Duodenal mucosa (tissue), 2 donors: ENCODE data around the gene TGFBR2.

Experiments
- H3K27ac ChIP-seq: one replicate; pipeline ENCODE4 v1.7.0; 2013; ENCODE audit warnings: low read depth, low read length
- H3K27me3 ChIP-seq, 2 donors: one replicate each; pipeline ENCODE4 v1.7.0; 2013; ENCODE audit warnings: low read length in 2 of 2, control low read depth in 1 of 2; ENCODE audit not compliant: insufficient read depth in 2 of 2, control insufficient read depth in 1 of 2
- H3K36me3 ChIP-seq, 2 donors: one replicate each; pipeline ENCODE4 v1.7.0; 2013; ENCODE audit warnings: low read length in 2 of 2, control low read depth in 1 of 2; ENCODE audit not compliant: insufficient read depth in 2 of 2, control insufficient read depth in 1 of 2
- H3K4me1 ChIP-seq, 2 donors: one replicate each; pipeline ENCODE4 v1.7.0; 2013; ENCODE audit warnings: low read length in 2 of 2, control low read depth in 1 of 2; ENCODE audit not compliant: insufficient read depth in 2 of 2, control insufficient read depth in 1 of 2
- H3K4me3 ChIP-seq, 2 donors: one replicate each; pipeline ENCODE4 v1.7.0; 2013; ENCODE audit warnings: low read length in 2 of 2, low read depth in 1 of 2
- H3K9ac ChIP-seq, 2 donors: one replicate each; pipeline ENCODE4 v1.7.0; 2013; ENCODE audit warnings: low read length in 2 of 2, low read depth in 1 of 2
- H3K9me3 ChIP-seq, 2 donors: one replicate each; pipeline ENCODE4 v1.7.0; 2013; ENCODE audit warnings: low read length in 2 of 2, control low read depth in 1 of 2; ENCODE audit not compliant: control insufficient read depth in 1 of 2

TGFBR2 gene

DNA sequence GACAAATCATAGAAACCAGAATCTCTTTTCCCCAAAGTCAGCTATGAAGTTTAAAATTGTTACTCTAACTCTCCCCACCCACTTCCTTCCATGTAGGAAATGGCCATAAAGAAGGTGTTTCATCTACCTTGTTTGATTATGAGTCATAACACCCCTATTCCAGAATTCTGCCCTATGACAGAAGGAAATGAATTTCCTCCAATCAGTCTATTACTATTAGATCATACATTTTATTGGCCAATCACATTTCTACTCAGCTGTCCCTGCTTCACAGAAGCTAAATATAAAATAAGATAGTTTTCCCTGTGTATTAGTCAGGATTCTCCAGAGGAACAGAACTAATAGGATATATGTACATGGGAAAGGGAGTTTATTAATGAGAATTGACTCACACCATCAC, 102.1 kb downstream of the TGFBR2 start:
- no peaks in the 10 kb centered on the region for H3K27me3 ChIP-seq
- H3K27ac ChIP-seq, result no peak overlapping the region
- peaks cover 0 to 1% of the 10 kb centered on the region in 2 donors for H3K9me3 ChIP-seq
- no peaks in the 10 kb centered on the region for H3K36me3 ChIP-seq
- H3K4me1 ChIP-seq, result no peaks in the 10 kb centered on the region
- no peak overlapping the region for H3K4me3 ChIP-seq
- H3K9ac ChIP-seq, result no peak overlapping the region

DNA sequence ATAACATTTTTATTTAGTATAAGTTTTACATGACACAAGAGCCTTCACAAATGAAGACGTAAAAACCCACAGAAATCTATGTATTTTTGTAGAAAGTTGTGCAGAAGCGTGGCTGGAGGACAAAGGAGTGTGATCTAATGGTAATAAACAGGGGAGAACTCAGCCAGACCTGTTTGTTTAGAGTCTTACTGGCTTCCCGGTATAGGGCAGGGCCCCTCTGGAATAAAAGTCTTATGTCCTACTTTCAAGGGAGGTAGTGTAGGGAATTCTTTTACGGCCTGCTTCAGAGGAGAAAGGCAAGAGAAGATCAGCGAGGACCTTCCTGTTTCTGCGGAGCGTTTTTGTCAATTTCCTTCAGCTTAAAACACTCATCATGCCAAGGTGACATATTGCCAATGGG, 103.6 kb downstream of the TGFBR2 start:
- Histone ChIP-seq H3K27ac (no peak overlapping the region), H3K4me1 (no peaks in the 10 kb centered on the region), H3K4me3 (no peak overlapping the region), H3K9ac (no peak overlapping the region), H3K9me3 (no peaks in the 10 kb centered on the region), H3K36me3 (no peaks in the 10 kb centered on the region), H3K27me3 (no peaks in the 10 kb centered on the region)

DNA sequence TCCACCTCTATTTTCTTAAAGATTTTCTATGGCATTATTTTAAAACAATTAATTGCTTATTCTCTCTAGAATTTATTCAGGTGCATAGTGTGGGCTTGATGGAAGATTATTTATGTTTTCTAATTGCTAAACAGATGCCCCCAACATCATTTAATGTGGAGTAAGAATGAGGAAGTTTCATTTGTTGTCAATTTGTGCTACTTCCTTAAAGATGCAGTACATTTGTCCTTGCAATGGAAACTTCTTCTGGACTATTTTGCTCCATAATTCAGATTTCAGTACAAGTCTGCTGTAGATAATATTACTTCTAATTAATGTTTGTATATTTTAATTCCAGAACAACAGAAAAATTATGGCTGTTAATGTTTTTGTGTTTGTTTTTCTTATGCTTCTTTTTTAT, 104.8 kb downstream of the TGFBR2 start:
- Histone ChIP-seq H3K9ac (no peak overlapping the region), H3K9me3 (no peaks in the 10 kb centered on the region), H3K4me1 (no peaks in the 10 kb centered on the region), H3K27ac (no peak overlapping the region), H3K4me3 (no peak overlapping the region), H3K27me3 (no peaks in the 10 kb centered on the region), H3K36me3 (no peaks in the 10 kb centered on the region)

DNA sequence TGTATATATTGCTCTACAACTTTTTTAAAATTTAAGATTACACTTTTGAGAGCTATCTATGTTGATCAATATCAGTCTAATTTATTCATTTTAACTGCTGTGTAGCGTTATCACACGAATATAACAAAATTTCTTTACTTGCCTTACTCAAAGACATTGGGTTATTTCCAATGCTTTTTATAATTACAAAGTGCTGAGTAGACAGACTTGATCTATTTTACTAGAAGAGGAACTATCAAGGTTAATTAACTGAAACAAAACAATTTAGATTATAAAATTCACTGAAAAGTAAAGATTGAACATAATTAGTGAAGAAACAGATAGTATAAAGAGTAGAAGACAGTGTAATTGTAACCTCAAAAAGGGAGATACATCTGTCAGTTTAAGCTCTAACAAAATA, 105.5 kb downstream of the TGFBR2 start:
- Histone ChIP-seq H3K36me3 (no peaks in the 10 kb centered on the region), H3K4me1 (no peaks in the 10 kb centered on the region), H3K9ac (no peak overlapping the region), H3K9me3 (no peaks in the 10 kb centered on the region), H3K4me3 (no peak overlapping the region), H3K27me3 (no peaks in the 10 kb centered on the region), H3K27ac (no peak overlapping the region)

DNA sequence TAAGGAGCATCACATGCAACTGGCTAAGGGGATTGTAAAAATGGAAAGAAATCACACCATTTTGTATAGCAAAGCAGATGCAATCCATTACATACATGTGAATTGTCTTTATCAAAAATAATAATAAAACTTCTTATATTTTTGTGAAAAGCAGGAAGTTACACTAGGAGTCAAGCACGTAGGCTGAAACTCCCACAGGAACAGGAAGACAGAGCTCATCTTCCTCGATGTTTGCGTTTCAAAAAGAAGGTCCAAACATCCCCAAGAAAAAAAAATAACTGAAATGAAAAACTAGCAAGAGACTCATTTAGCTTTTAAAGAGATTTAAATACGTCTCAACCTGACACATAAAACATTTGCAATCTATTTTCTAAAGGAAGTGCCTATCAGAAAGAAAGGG, 106.6 kb downstream of the TGFBR2 start:
- Histone ChIP-seq H3K27ac (no peak overlapping the region), H3K9me3 (no peaks in the 10 kb centered on the region), H3K27me3 (no peaks in the 10 kb centered on the region), H3K36me3 (no peaks in the 10 kb centered on the region), H3K4me1 (no peaks in the 10 kb centered on the region), H3K9ac (no peak overlapping the region), H3K4me3 (no peak overlapping the region)

DNA sequence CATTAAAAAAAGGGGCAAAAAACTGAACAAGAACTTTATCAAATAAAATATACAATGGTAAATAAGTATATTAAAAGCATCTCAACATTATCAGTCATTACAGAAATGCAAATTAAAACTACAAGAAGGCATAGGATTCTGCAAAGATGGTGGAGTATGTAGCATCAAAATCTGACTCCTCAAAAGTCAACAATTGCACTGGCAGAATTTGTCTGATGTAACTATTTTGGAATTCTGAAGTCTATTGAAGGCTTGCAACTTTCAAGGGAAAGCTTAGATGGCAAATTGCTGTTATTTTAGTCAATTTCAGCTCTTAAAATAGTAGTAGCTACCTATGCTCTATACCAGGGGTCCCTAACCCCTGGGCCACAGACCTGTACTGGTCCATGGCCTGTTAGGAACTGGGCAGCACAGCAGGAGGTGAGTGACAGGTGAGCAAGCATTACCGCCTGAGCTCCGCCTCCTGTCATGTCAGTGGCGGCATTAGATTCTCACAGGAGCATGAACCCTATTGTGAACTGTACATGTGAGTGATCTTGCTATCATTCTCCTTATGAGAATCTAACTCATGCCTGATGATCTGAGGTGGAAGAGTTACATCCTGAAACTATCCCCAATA, 107.6 kb downstream of the TGFBR2 start:
- Histone ChIP-seq H3K27ac (no peak overlapping the region), H3K27me3 (no peaks in the 10 kb centered on the region), H3K4me1 (no peaks in the 10 kb centered on the region), H3K9me3 (no peaks in the 10 kb centered on the region), H3K9ac (no peak overlapping the region), H3K4me3 (no peak overlapping the region), H3K36me3 (no peaks in the 10 kb centered on the region)

DNA sequence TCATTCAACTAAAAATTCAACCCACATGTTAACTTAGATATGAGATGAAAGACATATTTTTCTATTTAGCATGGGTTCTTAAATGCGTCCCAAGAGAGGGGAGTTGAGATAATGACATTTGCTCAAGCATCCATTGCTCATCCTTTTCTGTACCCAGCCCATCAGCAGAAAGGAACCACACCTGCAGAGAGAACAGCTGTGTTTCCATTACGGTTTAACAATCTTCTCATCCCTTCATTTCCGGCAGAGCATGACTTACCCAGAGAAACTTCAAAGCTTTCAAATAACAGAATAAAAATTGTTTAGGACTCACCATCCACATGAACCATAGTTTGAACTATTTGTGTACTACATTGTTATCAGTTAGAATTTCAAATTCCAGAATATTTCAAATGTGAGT, 113.1 kb downstream of the TGFBR2 start:
- no peaks in the 10 kb centered on the region for H3K36me3 ChIP-seq
- no peaks in the 10 kb centered on the region for H3K4me1 ChIP-seq
- no peaks in the 10 kb centered on the region for H3K9me3 ChIP-seq
- H3K27ac ChIP-seq, result no peak overlapping the region
- no peaks in the 10 kb centered on the region for H3K27me3 ChIP-seq
- no peak overlapping the region for H3K4me3 ChIP-seq
- H3K9ac ChIP-seq, result no peak overlapping the region

DNA sequence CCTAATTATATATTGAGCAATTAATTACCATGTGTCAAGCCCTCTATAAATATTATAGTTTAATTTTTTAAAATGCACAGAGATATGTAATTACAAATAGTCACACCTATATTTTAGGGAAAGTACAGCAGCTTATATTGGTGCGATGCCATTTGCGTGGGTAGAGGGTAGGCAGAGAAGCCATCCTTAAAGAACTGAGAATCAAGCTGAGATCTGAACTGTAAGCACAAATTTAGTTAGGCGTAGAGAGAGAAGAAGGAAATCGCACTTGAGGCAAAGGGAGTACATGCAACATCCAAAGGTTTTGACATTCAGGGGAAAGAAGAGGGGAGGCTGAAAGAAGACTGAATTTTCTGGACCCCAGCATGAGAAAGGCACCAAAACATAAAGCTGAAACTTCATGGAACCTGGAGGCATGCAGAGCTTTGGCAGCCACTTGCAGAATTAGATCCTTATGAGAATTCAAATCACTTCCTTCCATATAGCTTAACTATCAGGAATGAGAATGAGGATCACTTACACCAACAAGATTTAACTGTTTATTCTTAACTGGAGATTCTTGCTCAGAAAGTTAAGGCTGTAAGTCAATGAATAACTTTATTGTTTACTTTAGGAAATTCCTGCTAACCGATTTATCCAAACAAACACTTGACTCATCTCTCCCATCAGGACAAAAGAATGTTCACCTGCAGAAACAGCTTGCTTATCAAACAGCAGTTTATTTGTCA, 114.3 kb downstream of the TGFBR2 start:
- Histone ChIP-seq H3K9me3 (no peaks in the 10 kb centered on the region), H3K4me1 (no peaks in the 10 kb centered on the region), H3K27me3 (no peaks in the 10 kb centered on the region)

DNA sequence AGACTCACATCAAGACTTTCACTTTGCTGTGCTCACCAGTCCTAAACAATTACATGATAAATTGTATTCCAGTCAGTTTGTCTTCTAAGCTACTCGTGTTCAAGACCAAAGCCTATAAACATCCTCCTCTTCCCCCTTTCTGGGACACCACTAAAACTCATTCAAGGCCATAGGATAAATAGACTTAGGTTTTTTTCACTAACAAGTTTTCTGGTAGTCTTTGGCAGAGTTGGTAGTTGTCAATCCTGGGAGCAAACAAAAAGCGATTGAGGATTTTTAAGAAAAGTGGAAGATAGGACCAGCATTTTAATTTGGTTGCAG, 114.9 kb downstream of the TGFBR2 start:
- Histone ChIP-seq H3K27me3 (no peaks in the 10 kb centered on the region), H3K9me3 (no peaks in the 10 kb centered on the region), H3K4me3 (no peak overlapping the region), H3K36me3 (no peaks in the 10 kb centered on the region), H3K4me1 (no peaks in the 10 kb centered on the region), H3K27ac (no peak overlapping the region), H3K9ac (no peak overlapping the region)

More for the DNA sequence above, 114.3 kb downstream of the TGFBR2 start:
- no peak overlapping the region for H3K9ac ChIP-seq
- H3K36me3 ChIP-seq, result no peaks in the 10 kb centered on the region
- no peak overlapping the region for H3K4me3 ChIP-seq
- H3K27ac ChIP-seq, result no peak overlapping the region

DNA sequence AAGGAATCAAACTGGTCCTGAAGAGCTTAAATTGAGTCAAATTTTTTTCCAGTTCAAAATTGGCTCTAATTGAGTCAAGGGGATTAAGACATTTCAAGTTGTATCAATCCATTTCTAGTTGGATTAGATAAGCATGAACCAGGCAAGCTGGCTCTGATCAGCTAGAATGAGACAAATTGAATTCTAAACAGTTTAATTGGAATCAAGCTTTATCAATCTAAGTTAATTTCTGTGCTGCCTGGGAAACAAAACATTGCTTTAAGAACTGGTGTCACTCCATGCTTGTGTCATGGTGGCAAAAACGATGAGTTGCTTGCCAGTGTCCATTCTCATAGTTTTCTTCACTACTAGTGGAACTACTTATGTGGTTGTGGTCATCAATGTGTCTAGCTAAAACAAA, 116.8 kb downstream of the TGFBR2 start:
- Histone ChIP-seq H3K4me1 (no peaks in the 10 kb centered on the region), H3K9me3 (no peaks in the 10 kb centered on the region)

More for the DNA sequence above, 116.8 kb downstream of the TGFBR2 start:
- Histone ChIP-seq H3K9ac (no peak overlapping the region), H3K4me3 (no peak overlapping the region), H3K27ac (no peak overlapping the region), H3K27me3 (no peaks in the 10 kb centered on the region), H3K36me3 (no peaks in the 10 kb centered on the region)
